Keratinocyte (primary cell): ENCODE results near the gene FGFBP2. TPM values are rescaled to one million over a fixed set of nuclear protein-coding genes. Genes with fewer than 3 reads are reported as not detected.

Experiments used
- DNase-seq: peaks from one replicate; pipeline ENCODE4 v3.0.0-alpha.2; 2011; ENCODE audit warnings: low read depth, missing footprints, low spot score
- FAIRE-seq: peaks from 2 replicates; lab custom pipeline; 2011; peaks lifted over from hg19 to GRCh38; lab: Jason Lieb, UNC
- H2AFZ ChIP-seq: 2 replicates; pipeline ENCODE4 v1.6.0; 2012; ENCODE audit warnings: low read length, control low read depth, inconsistent platforms; ENCODE audit not compliant: control insufficient read depth
- H3K27ac ChIP-seq: 2 replicates; pipeline ENCODE4 v1.5.1; 2011; ENCODE audit warnings: low read length; ENCODE audit not compliant: control insufficient read depth, insufficient read depth
- H3K27me3 ChIP-seq: 3 replicates; pipeline ENCODE4 v1.6.0; 2011; ENCODE audit warnings: low read length; ENCODE audit not compliant: control insufficient read depth, insufficient read depth; ENCODE audit errors: extremely low read depth
- H3K36me3 ChIP-seq, 2 experiments: 2 replicates in 1 of 2; 3 replicates in 1 of 2; pipeline ENCODE4 v1.5.1; 2011; ENCODE audit warnings: low read length in 2 of 2, mild to moderate bottlenecking in 1 of 2; ENCODE audit not compliant: control insufficient read depth in 2 of 2, insufficient read depth in 2 of 2; ENCODE audit errors: extremely low read depth in 1 of 2
- H3K4me1 ChIP-seq: 3 replicates; pipeline ENCODE4 v1.5.1; 2011; ENCODE audit warnings: low read length; ENCODE audit not compliant: control insufficient read depth, insufficient read depth; ENCODE audit errors: extremely low read depth
- H3K4me2 ChIP-seq: 3 replicates; pipeline ENCODE4 v1.6.0; 2011; ENCODE audit warnings: low read depth, low read length; ENCODE audit not compliant: control insufficient read depth, insufficient read depth; ENCODE audit errors: extremely low read depth
- H3K4me3 ChIP-seq, 3 experiments: fragments of 200-600 bp in 1 of 3; sonication (generic) in 1 of 3; 2 replicates in 2 of 3; 3 replicates in 1 of 3; pipeline ENCODE4 v1.5.1; 2011 to 2016; ENCODE audit warnings: low read length in 3 of 3, mild to moderate bottlenecking in 3 of 3, control low read depth in 2 of 3, inconsistent platforms in 1 of 3, low read depth in 1 of 3, mixed read lengths in 1 of 3, mixed run types in 1 of 3, moderate library complexity in 1 of 3; ENCODE audit not compliant: control insufficient read depth in 2 of 3, insufficient read depth in 2 of 3; ENCODE audit errors: extremely low read depth in 1 of 3
- H3K79me2 ChIP-seq: 2 replicates; pipeline ENCODE4 v1.6.0; 2012; ENCODE audit warnings: low read length; ENCODE audit not compliant: control insufficient read depth, insufficient read depth
- H3K9ac ChIP-seq: 3 replicates; pipeline ENCODE4 v1.6.0; 2011; ENCODE audit warnings: low read length; ENCODE audit not compliant: control insufficient read depth, insufficient read depth; ENCODE audit errors: extremely low read depth
- H3K9me1 ChIP-seq: 3 replicates; pipeline ENCODE4 v1.6.0; 2011; ENCODE audit warnings: low read length; ENCODE audit not compliant: control insufficient read depth, insufficient read depth; ENCODE audit errors: extremely low read depth
- H3K9me3 ChIP-seq: 2 replicates; pipeline ENCODE4 v1.5.1; 2012; ENCODE audit warnings: low read depth, low read length; ENCODE audit not compliant: control insufficient read depth
- H4K20me1 ChIP-seq: 3 replicates; pipeline ENCODE4 v1.6.0; 2011; ENCODE audit warnings: low read length; ENCODE audit not compliant: control insufficient read depth, insufficient read depth; ENCODE audit errors: extremely low read depth
- EZH2 ChIP-seq: IDR thresholded peaks from one replicate; pipeline ENCODE4 v1.6.1; 2012; ENCODE audit warnings: inconsistent platforms, mild to moderate bottlenecking, low read length, moderate library complexity
- dilution Hi-C: fragments of 300-500 bp; cut with MboI; formaldehyde crosslinking; loops from one replicate; pipeline ENCODE4 v1.7.0; 2020; ENCODE audit warnings: low sequenced_read_pairs; ENCODE audit not compliant: extremely low pct_ligation_motif_present
- polyA plus RNA-seq, 5 experiments: library from polyadenylated mRNA; depleted of rRNA in 3 of 5; stranded (reverse) in 3 of 5; stranded (forward) in 1 of 5; unstranded in 1 of 5; fragments of >200 nt; gene quantifications; 1 replicate in 1 of 5; 2 replicates in 3 of 5; 3 replicates in 1 of 5; pipeline versions ENCODE4 v1.2.1 to v1.2.3, GENCODE V29; 2011 to 2012; ENCODE audit warnings: missing spikeins in 2 of 5, low read depth in 1 of 5, low replicate concordance in 1 of 5
- TF ChIP-seq, protein P1 (sequence below), 3 experiments: IDR thresholded peaks in 1 of 3; conservative IDR thresholded peaks in 1 of 3; optimal IDR thresholded peaks in 1 of 3; 2 replicates in 2 of 3; 3 replicates in 1 of 3; pipeline versions ENCODE3 to v1.5.1; 2011; ENCODE audit warnings: low read length in 3 of 3, mild to moderate bottlenecking in 3 of 3, moderate library complexity in 2 of 3, control low read depth in 1 of 3, inconsistent platforms in 1 of 3; ENCODE audit not compliant: insufficient read depth in 2 of 3; ENCODE audit errors: extremely low read depth in 1 of 3

Gene FGFBP2
- polyA plus RNA-seq, 1 donor (not counting 4 experiments of a cell fraction or from before 2014, with no cell fraction given): not detected

GRCh38 chr4:15955670-15956069 lies 7.3 kb downstream of the FGFBP2 start:
- Histone ChIP-seq H3K27me3 (no peaks in the 10 kb centered on the region), H2AFZ (no peak overlapping the region), H3K4me3 (no peak overlapping the region), H3K27ac (no peak overlapping the region), H3K4me1 (peaks cover 5% of the 10 kb centered on the region), H4K20me1 (no peaks in the 10 kb centered on the region), H3K9me1 (no peaks in the 10 kb centered on the region), H3K36me3 (no peaks in the 10 kb centered on the region), H3K79me2 (no peaks in the 10 kb centered on the region), H3K4me2 (no peak overlapping the region), H3K9me3 (no peaks in the 10 kb centered on the region), H3K9ac (no peak overlapping the region)
- DNase-seq: no peak
- no peak for FAIRE-seq
- dilution Hi-C loops: no loop called here
- no peak for TF ChIP-seq EZH2
- TF ChIP-seq, protein P1, sequence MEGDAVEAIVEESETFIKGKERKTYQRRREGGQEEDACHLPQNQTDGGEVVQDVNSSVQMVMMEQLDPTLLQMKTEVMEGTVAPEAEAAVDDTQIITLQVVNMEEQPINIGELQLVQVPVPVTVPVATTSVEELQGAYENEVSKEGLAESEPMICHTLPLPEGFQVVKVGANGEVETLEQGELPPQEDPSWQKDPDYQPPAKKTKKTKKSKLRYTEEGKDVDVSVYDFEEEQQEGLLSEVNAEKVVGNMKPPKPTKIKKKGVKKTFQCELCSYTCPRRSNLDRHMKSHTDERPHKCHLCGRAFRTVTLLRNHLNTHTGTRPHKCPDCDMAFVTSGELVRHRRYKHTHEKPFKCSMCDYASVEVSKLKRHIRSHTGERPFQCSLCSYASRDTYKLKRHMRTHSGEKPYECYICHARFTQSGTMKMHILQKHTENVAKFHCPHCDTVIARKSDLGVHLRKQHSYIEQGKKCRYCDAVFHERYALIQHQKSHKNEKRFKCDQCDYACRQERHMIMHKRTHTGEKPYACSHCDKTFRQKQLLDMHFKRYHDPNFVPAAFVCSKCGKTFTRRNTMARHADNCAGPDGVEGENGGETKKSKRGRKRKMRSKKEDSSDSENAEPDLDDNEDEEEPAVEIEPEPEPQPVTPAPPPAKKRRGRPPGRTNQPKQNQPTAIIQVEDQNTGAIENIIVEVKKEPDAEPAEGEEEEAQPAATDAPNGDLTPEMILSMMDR (optimal IDR thresholded peaks at IDR 0.05 in 1 of 3, IDR thresholded peaks at IDR 0.05 in 1 of 3, conservative IDR thresholded peaks at IDR 0.05 in 1 of 3; ENCODE audit: extremely low read depth in 1 of 3, insufficient read depth in 2 of 3, low read length in 3 of 3): peak; percentile 40 to 70 (median 52)

DNA sequence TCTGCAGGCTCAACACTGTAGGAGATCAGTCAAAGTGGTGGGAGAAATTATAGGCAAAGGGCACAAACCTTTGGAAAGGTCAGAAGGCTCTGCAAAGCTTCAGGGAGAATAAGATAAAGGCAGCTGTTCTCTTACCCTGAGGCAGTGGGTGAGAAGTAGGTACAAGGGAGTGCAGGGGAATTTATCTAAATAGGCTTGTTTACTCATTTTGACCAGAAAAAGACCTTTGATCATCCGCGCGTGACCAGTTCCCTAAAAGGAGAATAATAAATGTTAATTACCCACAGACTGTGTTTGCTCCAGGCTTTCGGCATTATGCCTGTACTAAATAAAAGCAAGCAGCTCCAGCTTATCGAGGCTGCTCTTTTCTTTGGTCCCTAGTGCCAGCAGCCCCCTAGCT lies 9.3 kb downstream of the FGFBP2 start:
- H3K36me3 ChIP-seq: no peaks in the 10 kb centered on the region
- FAIRE-seq (no peak), DNase-seq (no peak)
- no peaks in the 10 kb centered on the region for H3K9me3 ChIP-seq
- dilution Hi-C loops: no loop called here
- no peak overlapping the region for H3K4me3 ChIP-seq
- no peaks in the 10 kb centered on the region for H3K9me1 ChIP-seq
- H3K27ac ChIP-seq: no peak overlapping the region
- H2AFZ ChIP-seq: no peak overlapping the region
- no peaks in the 10 kb centered on the region for H3K27me3 ChIP-seq
- no peak overlapping the region for H3K9ac ChIP-seq
- H3K79me2 ChIP-seq: no peaks in the 10 kb centered on the region
- peaks cover 5% of the 10 kb centered on the region for H3K4me1 ChIP-seq
- no peak overlapping the region for H3K4me2 ChIP-seq
- TF ChIP-seq EZH2: no peak
- TF ChIP-seq, protein P1 (optimal IDR thresholded peaks at IDR 0.05 in 1 of 3, IDR thresholded peaks at IDR 0.05 in 1 of 3, conservative IDR thresholded peaks at IDR 0.05 in 1 of 3; ENCODE audit: extremely low read depth in 1 of 3, insufficient read depth in 2 of 3, low read length in 3 of 3): no peak
- no peaks in the 10 kb centered on the region for H4K20me1 ChIP-seq
